Suprapubic skin (tissue), 4 donors: ENCODE measurements around the gene HBD.

Experiments
- CTCF ChIP-seq, 2 donors: fragments of 200-600 bp in 1 of 2; fragments of 450-650 bp in 1 of 2; sonication (generic) in 1 of 2; IDR thresholded peaks; one replicate each; pipeline ENCODE4 v1.5.1; 2016 to 2019; ENCODE audit warnings: antibody characterized with exemption in 2 of 2, mild to moderate bottlenecking in 1 of 2, moderate library complexity in 1 of 2
- POLR2A ChIP-seq, 2 donors: fragments of 450-650 bp; IDR thresholded peaks; one replicate each; pipeline ENCODE4 v1.6.1; 2017; ENCODE audit warnings: antibody characterized with exemption in 2 of 2, mild to moderate bottlenecking in 2 of 2, moderate library complexity in 2 of 2
- POLR2AphosphoS5 ChIP-seq, 3 donors: sonication (generic); formaldehyde crosslinking; IDR thresholded peaks; one replicate each; pipeline ENCODE4 v1.6.1; 2017; ENCODE audit warnings: antibody characterized with exemption in 3 of 3

GRCh38 chr11:5224538-5225479 is 9.5 kb downstream of the HBD start:
- TF ChIP-seq CTCF (IDR thresholded peaks at IDR 0.05), result no peak
- no peak for TF ChIP-seq POLR2AphosphoS5 (IDR thresholded peaks at IDR 0.05)
- TF ChIP-seq POLR2A (IDR thresholded peaks at IDR 0.05), result no peak
